ENCODE data around the gene STARD3.

Gene STARD3

GRCh38 chr17:39629898-39630297, 7.0 kb upstream of the STARD3 start:
- no peak overlapping the region; the same call in 1 of the 2 replicates for H3K27ac ChIP-seq
- TF ChIP-seq CTCF (conservative IDR thresholded peaks at IDR 0.05) (no peak), ZFX (IDR thresholded peaks at IDR 0.05) (no peak)

GRCh38 chr17:39631403-39631802, 5.5 kb upstream of the STARD3 start:
- TF ChIP-seq ZFX (IDR thresholded peaks at IDR 0.05) (no peak), CTCF (conservative IDR thresholded peaks at IDR 0.05) (no peak)
- H3K27ac ChIP-seq, result peak overlapping the region; percentile 85

GRCh38 chr17:39632153-39632941, 4.6 kb upstream of the STARD3 start:
- peak overlapping the region; percentile 85 for H3K27ac ChIP-seq
- no peak for TF ChIP-seq CTCF (conservative IDR thresholded peaks at IDR 0.05)
- TF ChIP-seq ZFX (IDR thresholded peaks at IDR 0.05), result no peak

- H3K27ac ChIP-seq, result peak overlapping the region; percentile 85
- no peak for TF ChIP-seq CTCF (conservative IDR thresholded peaks at IDR 0.05)
- TF ChIP-seq ZFX (IDR thresholded peaks at IDR 0.05), result no peak
These were observed 3.3 kb upstream of the STARD3 start for GRCh38 chr17:39633570-39634183.

- TF ChIP-seq ZFX (IDR thresholded peaks at IDR 0.05), result no peak
- TF ChIP-seq CTCF (conservative IDR thresholded peaks at IDR 0.05), result peak; percentile 92
- H3K27ac ChIP-seq, result peak overlapping the region; percentile 85
These were observed 2.5 kb upstream of the STARD3 start for GRCh38 chr17:39634384-39634871.

- TF ChIP-seq CTCF (conservative IDR thresholded peaks at IDR 0.05) (no peak), ZFX (IDR thresholded peaks at IDR 0.05) (no peak)
These were observed 1.2 kb upstream of the STARD3 start for GRCh38 chr17:39635614-39636176.

GRCh38 chr17:39636587-39636926, 387 bp upstream of the STARD3 start:
- H3K27ac ChIP-seq, result peak overlapping the region; percentile 90
- TF ChIP-seq ZFX (IDR thresholded peaks at IDR 0.05) (no peak), CTCF (conservative IDR thresholded peaks at IDR 0.05) (no peak)

More at GRCh38 chr17:39635614-39636176, 1.2 kb upstream of the STARD3 start:
- no peak overlapping the region; the same call in 1 of the 2 replicates for H3K27ac ChIP-seq

All from C4-2B (cell line).